ENCODE results near the gene PTPRT. TPM values are rescaled to one million over a fixed set of nuclear protein-coding genes. Genes with fewer than 3 reads are reported as not detected.

Gene PTPRT
- total and polyA plus RNA-seq, 2 of the 13 experiments (the other 11 are each of a cell fraction or from before 2014, with no cell fraction given): under 0.01 to 0.09 TPM

- no peak for DNase-seq (ENCODE audit: low spot score)
- WGBS (ENCODE audit: low lambda C conversion rate): 22% methylated on average over 6 of the region's 6 CpGs
- Histone ChIP-seq H2AFZ (ENCODE audit: low read length) (no peak overlapping the region), H3K4me3 (replicated peaks in 1 of 3; ENCODE audit: insufficient read depth in 1 of 3, low read depth in 2 of 3, low read length in 3 of 3) (no peak overlapping the region), H3K4me1 (ENCODE audit: insufficient read depth, low read length) (no peaks in the 10 kb centered on the region), H3K4me2 (ENCODE audit: low read depth, low read length) (no peak overlapping the region), H3K27me3 (ENCODE audit: control insufficient read depth in 1 of 2, insufficient read depth in 2 of 2, low read length in 2 of 2) (no peaks in the 10 kb centered on the region; a peak in 1 of 5 replicates), H3K9ac (ENCODE audit: insufficient read depth, low read depth, low read length) (no peak overlapping the region), H4K20me1 (ENCODE audit: insufficient read depth, low read length) (no peaks in the 10 kb centered on the region), H3K36me3 (replicated peaks in 1 of 2; ENCODE audit: control insufficient read depth in 1 of 2, insufficient read depth in 2 of 2, low read length in 2 of 2) (no peaks in the 10 kb centered on the region), H3K27ac (ENCODE audit: extremely low read length, insufficient read depth, low read length) (no peak overlapping the region), H3K79me2 (ENCODE audit: insufficient read depth, low read length) (no peaks in the 10 kb centered on the region), H3K9me3 (ENCODE audit: low read length) (no peaks in the 10 kb centered on the region)
- BruUV-seq (replicated peaks): no TSS peak
- TF ChIP-seq ZNF776 (CRISPR knock-in tag; IDR thresholded peaks at IDR 0.05) (no peak), ZSCAN30 (CRISPR knock-in tag; IDR thresholded peaks at IDR 0.05) (no peak), YEATS2 (CRISPR knock-in tag; IDR thresholded peaks at IDR 0.05; ENCODE audit: borderline replicate concordance) (no peak), REXO4 (CRISPR knock-in tag; IDR thresholded peaks at IDR 0.05; ENCODE audit: borderline replicate concordance) (no peak), MAZ (IDR thresholded peaks at IDR 0.05; ENCODE audit: borderline replicate concordance, low read depth, low read length) (no peak), MAZ (CRISPR knock-in tag; IDR thresholded peaks at IDR 0.05; ENCODE audit: low read depth) (no peak), ELF3 (CRISPR knock-in tag; IDR thresholded peaks at IDR 0.05) (no peak), TFDP1 (CRISPR knock-in tag; IDR thresholded peaks at IDR 0.05; ENCODE audit: borderline replicate concordance) (no peak), TAF15 (IDR thresholded peaks at IDR 0.05; ENCODE audit: low read depth, low read length, poor library complexity, severe bottlenecking) (no peak), CREM (IDR thresholded peaks at IDR 0.05) (no peak), CREM (CRISPR knock-in tag; IDR thresholded peaks at IDR 0.05) (no peak), ZNF577 (CRISPR knock-in tag; IDR thresholded peaks at IDR 0.05; ENCODE audit: borderline replicate concordance, low read depth) (no peak), RFXANK (CRISPR knock-in tag; IDR thresholded peaks at IDR 0.05) (no peak), MAFG (CRISPR knock-in tag; IDR thresholded peaks at IDR 0.05) (no peak), USF2 (IDR thresholded peaks at IDR 0.05; ENCODE audit: low read depth, low read length) (no peak), USF2 (CRISPR knock-in tag; IDR thresholded peaks at IDR 0.05; ENCODE audit: borderline replicate concordance) (no peak), RNF2 (conservative IDR thresholded peaks at IDR 0.05; ENCODE audit: low read depth) (no peak)
- no peak for ATAC-seq
- POLR2A ChIA-PET: no interaction called here
- intact Hi-C loops (cut with micrococcal nuclease; ENCODE audit: unreplicated experiment): no loop called here
- no peak for FAIRE-seq
- CTCF ChIA-PET (ENCODE audit: low intra/inter-chr PET ratio, low total read pairs): no interaction called here
- in situ Hi-C loops (cut with HindIII; ENCODE audit: extremely low pct_ligation_motif_present, low pct_unique_long_range_greater_than_20kb): no loop called here
Measured at GRCh38 chr20:42982218-42982617, 207.5 kb downstream of the PTPRT start.
